GM12865 (cell line): ENCODE data around the gene NYAP1.

Experiments used
- DNase-seq: peaks from one replicate; pipeline ENCODE4 v3.0.0; 2010; ENCODE audit warnings: low read depth
- H3K4me3 ChIP-seq: 2 replicates; pipeline ENCODE4 v1.5.1; 2011; ENCODE audit warnings: mild to moderate bottlenecking, low read depth, low read length, control low read depth
- TF ChIP-seq, protein P1 (sequence below): IDR thresholded peaks from 2 replicates; pipeline ENCODE4 v1.5.1; 2011; ENCODE audit warnings: low read length, control low read depth, low read depth, inconsistent platforms; ENCODE audit not compliant: insufficient read depth; ENCODE audit errors: missing control alignments

NYAP1 gene

GRCh38 chr7:100481466-100481865 lies 2.3 kb upstream of the NYAP1 start:
- TF ChIP-seq, protein P1, sequence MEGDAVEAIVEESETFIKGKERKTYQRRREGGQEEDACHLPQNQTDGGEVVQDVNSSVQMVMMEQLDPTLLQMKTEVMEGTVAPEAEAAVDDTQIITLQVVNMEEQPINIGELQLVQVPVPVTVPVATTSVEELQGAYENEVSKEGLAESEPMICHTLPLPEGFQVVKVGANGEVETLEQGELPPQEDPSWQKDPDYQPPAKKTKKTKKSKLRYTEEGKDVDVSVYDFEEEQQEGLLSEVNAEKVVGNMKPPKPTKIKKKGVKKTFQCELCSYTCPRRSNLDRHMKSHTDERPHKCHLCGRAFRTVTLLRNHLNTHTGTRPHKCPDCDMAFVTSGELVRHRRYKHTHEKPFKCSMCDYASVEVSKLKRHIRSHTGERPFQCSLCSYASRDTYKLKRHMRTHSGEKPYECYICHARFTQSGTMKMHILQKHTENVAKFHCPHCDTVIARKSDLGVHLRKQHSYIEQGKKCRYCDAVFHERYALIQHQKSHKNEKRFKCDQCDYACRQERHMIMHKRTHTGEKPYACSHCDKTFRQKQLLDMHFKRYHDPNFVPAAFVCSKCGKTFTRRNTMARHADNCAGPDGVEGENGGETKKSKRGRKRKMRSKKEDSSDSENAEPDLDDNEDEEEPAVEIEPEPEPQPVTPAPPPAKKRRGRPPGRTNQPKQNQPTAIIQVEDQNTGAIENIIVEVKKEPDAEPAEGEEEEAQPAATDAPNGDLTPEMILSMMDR = no peak
- DNase-seq = no peak
- H3K4me3 ChIP-seq = no peak overlapping the region

GRCh38 chr7:100482728-100483089 lies 1.0 kb upstream of the NYAP1 start:
- no peak for DNase-seq
- H3K4me3 ChIP-seq = peak overlapping the region; percentile 46
- TF ChIP-seq, protein P1 = no peak

DNA sequence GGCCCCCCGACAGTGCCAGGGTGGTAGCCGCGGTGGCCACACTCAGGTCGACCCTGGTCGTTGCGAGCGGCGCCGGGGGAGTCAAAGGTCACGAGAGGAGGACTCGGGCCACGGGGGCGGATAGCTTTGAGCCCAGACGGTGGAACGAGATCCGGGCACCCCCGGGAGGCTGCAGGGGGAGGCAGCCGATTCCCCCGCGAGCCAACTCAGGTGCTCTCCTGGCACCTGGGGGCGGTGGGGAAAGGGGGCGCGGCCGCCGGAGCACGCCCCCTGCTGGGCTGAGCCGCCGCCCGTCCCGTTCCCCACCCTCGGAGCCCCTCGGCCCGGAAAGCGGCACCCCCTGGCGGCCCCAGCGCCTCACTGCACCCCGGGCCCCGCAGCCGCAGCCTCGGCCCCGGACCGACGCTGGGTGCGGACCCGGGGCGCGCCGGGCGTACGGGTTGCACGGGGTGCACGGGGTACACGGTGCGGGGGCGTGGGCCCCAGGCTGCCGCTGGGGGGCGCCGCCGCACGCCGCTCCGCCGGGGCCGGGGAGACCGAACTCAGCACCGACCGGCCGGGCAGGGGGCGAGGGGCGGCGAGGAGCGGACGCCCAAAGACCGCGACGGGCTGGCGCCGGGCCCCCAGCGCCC lies 521 bp upstream of the NYAP1 start:
- H3K4me3 ChIP-seq = peak overlapping the region; percentile 46
- DNase-seq = peak; percentile 82
- TF ChIP-seq, protein P1 = peak; percentile 92

DNA sequence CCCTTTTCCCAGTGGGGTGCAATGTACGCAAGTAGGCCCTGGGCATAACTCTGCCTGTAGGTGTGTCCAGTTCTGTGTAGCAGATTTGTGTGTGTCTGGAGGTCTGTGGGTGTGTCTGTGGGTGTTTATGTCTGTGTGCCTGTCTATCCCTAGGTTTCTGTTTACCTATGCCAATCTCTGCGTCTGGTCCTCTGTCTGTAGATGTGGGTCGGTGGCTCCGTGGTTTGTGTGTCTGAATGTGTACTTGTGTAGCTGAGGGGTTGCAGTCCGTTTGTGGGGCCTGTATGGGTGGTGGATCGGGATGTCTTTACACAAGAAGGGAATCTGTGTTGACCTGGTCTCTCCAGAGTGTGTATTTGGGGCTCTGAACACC lies 932 bp downstream of the NYAP1 start:
- DNase-seq = no peak
- no peak overlapping the region for H3K4me3 ChIP-seq
- TF ChIP-seq, protein P1 = no peak

DNA sequence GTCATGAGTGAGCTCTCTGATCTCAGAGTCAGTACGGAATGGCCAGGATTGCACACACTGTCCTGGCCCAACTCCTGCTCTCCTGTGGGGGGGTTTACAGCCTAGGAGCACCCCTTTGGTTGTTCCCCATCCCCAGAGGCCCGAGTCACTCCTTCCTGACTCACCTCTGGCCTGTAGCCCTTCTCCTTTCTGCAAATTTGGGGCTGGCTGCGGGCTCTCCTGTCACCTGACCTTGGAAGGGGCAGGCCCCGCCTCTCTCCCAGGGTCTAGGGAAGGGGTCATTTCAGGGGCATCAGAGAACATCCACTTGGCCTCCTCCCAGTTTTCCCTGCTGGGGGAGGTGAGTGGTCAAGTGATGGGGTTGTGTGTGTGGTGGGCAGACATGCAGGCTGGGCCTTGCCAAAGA lies 1.7 kb downstream of the NYAP1 start:
- DNase-seq = no peak
- H3K4me3 ChIP-seq = no peak overlapping the region
- TF ChIP-seq, protein P1 = no peak

GRCh38 chr7:100486111-100486636 lies 2.4 kb downstream of the NYAP1 start:
- no peak overlapping the region for H3K4me3 ChIP-seq
- no peak for DNase-seq
- TF ChIP-seq, protein P1 = no peak

DNA sequence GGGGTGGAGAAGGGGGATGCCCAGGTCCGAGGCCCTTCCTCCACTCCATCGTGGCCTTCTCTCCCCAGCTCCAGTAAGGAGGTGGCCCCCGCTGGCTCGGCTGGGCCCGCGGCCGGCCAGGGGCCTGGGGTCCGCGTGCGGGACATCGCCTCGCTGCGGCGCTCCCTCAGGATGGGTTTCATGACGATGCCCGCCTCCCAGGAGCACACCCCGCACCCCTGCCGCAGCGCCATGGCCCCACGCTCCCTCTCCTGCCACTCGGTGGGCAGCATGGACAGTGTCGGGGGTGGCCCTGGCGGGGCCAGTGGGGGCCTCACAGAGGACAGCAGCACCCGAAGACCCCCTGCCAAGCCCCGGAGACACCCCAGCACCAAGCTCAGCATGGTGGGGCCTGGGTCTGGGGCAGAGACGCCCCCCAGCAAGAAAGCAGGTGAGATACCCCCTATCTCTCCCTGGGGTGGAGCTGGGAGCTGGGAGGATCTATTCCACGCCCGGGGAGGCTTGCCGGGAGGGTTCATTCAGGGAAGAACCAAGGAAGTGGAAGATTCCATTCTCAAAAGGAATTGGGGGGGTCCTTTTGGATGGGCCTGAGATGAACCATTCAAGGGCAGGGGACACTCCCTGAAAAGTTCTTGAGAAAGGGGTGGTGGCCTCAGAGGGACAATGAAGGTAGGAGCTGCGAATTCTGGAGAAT lies 3.2 kb downstream of the NYAP1 start:
- no peak for DNase-seq
- TF ChIP-seq, protein P1 = no peak
- no peak overlapping the region for H3K4me3 ChIP-seq
